Stimulated activated CD4-positive, alpha-beta T cell treated with anti-CD3 and anti-CD28 coated beads, Interleukin-15, amount 100 ng/mL, for 1 hour (primary cell): ENCODE measurements around the gene LHX3.

Experiments
- DNase-seq, 2 donors: peaks; one replicate each; pipeline ENCODE4 v3.0.0-alpha.2; 2020; ENCODE audit warnings: low read depth in 1 of 2, low spot score in 1 of 2

LHX3 gene

DNA sequence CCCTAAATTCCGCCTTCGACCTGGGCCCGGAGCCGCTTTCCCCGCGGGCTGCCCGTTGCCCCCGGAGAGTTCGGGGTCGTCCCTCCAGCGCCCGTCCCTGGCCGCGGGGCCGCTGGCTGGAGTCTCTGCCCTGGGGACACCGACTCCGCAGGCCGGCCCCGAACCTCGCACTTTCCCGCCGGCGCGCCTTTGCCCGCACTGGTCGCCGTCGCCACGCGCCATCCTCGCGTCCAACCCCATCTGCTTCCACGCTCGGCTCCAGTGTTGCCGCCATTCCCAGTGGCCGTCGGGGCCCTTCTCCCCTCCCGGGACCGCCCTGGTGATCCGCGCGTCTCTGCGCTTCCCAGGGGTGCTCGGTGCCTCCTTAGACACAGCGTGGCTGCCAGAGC lies 11.0 kb downstream of the LHX3 start:
- no peak for DNase-seq

DNA sequence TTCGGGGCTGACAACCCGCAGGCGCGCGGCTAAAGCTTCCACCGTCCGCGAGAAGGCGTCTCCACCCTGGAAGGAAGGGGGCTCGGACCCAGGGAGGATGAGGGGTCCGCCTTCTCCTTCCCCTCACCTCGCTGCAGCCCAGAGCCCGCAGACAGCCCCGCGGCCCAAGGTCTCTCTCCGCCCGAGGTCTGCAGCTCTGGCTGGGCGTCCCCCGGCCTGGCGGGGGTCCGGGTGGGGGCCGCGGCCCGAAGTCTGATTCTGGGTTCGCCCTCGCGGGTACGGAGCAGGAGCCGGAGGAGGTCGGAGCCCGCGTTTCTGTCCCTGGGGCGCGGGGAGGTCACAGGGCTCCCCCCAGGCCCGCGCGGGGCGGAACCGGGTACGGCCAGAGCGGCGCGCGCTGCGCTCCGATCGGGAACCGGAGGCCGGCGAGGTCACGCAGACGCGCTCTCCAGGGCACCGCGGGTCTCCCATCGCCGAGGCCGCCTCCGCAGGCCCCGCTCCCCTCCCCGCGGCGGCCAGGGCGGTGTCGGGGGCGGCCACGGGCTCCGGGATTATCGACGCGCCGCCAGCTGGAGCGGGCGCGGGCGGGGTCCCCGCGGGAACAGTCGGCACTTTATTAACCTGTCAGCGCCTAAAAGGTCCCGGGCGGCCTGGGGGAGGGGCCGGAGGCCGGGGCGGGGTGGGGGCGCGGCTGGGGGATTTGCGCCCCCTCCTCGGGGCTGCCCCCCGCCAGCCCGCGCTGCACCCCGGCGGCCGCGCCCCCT lies 11.6 kb downstream of the LHX3 start:
- DNase-seq, result no peak

DNA sequence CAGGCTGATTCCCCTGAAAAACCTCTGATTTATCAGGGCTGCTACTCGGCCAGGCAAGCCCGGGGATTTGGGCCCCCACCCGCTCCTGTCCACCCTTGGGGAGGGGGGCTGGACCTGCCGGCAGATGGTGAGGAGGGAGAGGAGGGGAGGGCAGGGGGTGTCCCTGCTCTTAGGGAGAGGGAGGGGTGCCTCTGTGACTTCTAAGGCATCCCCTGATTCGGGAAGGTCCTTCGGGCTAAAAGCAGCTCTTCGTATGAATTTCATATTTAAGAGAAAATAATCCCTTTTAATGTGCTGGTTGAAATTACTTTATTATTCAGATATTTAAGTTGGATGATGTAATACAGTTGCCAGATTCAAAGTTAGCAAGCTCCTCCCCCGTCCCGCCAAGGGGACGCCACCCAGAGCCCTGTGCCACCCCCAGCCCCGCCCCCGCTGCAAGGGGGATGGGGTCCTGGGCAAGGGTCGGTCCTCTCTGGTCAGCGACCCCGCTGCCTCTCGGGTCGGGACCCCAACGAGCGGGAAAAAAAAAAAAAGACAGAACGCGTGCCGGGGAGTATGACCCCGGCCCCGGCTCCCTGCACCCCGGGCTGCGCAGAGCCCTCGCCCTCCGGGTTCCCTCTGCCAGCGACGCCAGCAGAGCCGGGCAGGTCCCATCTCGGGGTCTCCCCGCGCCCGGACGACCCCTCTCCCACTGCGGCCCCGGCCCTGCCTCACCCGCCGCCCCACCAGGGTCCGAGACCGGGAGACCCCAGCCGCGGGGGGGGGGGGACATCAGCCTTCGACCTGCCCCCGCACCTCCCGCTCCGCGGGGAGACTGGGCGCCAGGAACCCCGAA lies 12.4 kb downstream of the LHX3 start:
- DNase-seq, result no peak

DNA sequence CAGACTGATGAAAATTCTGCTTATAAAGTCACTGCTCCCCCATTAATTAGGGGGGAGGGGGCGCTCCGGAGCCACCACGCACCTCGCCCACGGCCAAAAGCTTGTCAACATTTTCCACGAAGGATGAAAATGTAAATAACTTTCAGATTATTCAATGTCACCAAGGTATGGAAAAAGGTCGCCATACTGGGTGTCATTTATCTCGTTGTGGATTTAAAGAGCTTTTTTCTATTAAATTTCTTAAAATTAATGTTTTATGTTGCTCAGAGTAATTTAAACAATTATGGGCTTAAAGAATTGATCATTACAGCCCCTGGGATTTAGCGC lies 13.0 kb downstream of the LHX3 start:
- DNase-seq, result no peak

DNA sequence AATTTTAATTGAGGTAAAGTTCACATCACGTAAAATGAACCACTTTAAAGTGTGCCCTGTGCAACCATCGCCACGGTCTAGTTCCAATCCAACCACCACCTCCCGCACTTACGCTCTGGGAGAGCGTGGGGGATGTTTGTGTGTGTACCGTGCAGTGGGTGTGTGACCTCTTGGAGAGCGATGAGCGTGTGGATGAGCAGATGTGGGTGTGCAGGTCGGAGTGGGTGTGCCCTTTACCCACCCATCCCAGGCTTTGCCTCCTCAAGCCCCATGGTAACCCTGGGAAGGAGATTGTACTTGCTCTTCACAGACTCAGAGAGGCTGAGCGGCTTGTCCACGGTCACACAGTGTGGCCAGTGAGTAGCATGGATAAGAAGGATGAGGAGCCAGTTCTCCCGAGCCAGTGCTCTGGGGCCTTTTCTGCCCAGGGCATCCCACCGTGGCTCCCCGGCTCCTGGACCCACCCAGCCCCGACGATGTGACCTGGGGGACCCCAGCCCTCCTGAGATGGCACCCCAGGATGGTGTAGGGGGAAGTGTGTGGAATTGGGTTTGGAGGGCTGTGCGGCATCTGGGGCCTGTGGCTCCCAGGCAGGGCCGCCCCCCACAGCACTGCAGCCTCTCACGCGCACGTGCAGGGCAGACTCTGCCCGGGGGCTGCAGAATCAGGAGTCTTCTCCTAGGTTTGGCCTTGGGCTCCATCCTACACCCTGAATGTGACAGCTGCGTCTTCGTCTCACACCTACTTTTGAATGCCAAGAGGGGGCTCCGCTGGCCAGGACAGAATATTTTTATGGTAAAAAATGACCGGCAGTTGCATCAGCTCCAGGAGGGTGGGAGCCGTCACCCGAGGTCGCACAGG lies 13.6 kb downstream of the LHX3 start:
- no peak for DNase-seq

DNA sequence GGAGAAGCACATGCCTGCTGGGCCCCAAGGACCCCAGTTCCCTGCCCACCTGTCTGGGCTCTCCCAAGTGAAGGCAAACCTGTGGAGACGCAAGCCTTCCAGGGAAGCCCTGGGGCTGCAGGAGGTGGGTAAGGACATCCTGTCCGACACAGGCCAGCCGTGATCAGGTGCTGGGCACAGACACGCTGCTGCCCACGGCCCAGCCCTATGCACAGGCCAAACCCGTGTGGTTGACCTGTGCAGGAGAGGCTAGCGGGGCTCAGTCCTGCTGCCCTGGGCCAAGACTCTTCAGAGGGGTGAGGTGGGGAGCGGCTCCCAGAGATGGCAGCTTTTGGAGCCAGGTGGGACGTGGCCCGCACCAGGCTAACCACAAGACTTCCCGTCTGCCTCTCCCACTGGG lies 14.3 kb downstream of the LHX3 start:
- DNase-seq, result no peak

DNA sequence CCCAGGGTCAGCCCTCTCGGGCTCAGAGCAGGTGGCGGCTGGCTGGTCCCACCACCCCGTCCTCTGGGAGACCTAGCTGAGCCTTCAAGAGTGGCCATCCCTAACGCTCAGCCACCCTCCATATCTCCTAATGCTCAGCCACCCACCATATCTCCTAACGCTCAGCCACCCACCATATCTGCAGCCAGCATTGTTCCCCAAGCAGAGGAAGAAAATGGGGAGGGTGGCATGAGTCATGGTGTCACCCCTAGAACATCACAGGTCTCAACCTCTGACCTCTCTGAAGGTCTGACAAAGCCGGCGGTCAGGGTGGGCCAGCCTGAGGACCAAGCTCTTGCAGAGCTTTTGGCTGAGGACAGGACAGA lies 14.7 kb downstream of the LHX3 start:
- no peak for DNase-seq

DNA sequence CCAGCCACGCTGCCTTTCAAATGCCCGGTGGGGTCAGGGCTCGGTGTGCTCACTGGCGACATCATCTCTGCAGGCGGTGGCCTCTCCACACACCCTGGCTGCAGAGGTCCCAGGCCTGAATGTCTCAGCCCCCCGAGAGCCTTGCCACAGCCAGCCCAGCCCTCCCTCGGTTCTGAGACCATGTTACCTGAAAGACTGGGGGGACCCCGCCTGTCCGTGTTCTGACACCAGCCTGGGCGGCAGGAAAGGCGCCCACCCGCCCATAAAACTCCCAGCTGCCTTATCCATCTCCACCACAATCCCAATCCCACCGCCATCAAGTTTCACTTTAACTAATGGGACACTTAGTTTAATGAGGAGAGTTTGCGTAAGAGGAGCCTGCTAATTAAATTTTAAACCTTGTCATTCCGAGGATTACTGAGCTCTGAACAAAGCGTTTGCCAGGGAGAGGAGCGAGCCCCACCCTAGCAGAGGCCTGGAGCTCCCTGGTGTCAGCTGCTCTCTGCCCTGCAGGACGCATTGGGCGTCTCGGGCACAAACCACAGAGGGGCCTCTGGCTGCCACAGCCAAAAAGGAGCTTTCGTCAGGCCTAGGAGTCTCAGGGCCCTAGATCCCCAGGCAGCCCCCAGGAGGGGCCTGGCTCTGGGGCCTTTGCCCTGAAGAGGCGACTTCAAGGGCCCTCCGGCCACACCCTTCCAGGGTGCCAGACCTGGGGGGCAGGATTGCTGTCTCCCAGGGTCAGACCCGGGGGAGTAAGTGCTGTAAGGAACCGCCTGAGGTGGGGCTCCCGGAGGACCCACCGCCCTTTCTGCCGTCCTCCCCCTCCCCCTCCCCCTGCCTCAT lies 15.3 kb downstream of the LHX3 start:
- no peak for DNase-seq

DNA sequence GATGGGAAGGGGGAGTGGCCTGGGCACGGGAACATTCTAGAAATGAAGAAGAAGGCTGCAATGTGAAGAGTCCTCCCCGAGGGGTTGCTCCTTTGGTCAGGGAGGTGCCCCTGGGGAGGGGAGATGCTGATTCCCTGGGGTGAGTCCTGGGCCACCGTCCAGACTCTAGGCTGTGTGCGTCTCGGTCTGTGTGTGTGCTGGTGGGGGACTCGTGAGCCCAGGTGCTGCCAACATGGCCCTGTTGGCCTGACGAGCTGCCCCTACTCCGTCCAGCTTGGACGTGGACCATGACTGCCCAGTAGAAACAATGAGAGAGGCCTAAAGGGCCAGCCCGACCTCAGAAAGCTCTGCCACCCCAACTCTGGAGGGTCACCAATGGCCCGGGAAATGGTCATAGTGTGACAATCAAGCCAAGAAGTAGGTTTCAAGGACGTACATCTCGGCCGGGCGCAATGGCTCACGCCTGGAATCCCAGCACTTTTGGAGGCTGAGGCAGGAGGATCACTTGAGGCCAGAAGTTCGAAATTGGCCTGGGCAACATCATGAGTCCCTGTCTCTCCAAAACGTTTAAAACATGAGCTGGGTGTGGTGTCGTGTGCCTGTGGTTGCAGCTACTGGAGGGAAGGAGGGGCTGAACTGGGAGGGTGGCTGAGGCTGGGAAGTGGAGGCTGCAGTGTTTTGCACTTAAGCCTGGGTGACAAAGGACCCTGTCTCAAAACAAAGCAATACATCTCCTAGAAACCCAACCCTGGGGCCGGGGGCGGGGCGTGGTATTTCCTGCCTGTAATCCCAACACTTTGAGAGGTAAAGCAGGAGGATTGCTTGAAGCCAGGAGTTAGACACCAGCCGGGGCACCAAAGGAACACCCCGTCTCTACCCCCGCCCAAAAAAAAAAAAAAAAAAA lies 17.0 kb downstream of the LHX3 start:
- no peak for DNase-seq

DNA sequence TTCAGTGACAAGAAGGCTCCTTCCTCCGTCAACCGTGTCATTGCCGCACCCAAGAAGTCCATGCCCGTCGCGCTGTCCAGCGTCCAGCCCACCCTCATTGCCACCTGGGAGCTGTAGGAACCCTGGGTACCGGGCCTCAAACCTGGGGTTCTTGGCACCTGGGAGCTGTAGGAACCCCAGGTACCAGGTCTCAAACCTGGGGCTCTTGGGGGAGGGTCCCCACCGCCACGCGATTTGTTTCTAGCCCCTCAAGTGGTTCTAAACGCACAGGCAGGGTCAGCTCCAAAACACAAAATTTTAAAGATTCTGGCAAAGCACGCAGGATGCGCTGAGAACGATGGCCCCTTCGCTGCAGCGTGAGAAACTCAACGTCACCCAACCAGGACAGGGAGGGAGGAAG lies 17.7 kb downstream of the LHX3 start:
- no peak for DNase-seq

DNA sequence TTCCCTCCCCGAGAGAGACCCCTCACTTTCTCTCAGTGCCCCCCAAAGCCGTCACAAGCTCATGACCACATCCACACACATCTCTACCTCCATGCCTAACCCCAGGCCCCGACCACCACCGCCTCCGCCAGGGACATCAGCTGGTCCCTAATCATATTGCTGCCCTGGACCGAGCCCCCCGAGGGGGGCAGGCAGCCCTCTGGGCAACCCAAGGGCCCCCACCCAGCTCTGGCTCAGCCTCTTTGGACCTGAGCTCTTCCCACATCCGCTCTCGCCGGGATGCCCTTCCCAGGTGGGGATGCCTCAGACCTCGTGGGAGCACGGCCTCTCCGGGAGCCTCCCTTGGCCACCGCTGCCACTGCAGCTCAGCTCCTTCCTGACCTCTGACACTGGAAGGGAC lies 18.5 kb downstream of the LHX3 start:
- no peak for DNase-seq

DNA sequence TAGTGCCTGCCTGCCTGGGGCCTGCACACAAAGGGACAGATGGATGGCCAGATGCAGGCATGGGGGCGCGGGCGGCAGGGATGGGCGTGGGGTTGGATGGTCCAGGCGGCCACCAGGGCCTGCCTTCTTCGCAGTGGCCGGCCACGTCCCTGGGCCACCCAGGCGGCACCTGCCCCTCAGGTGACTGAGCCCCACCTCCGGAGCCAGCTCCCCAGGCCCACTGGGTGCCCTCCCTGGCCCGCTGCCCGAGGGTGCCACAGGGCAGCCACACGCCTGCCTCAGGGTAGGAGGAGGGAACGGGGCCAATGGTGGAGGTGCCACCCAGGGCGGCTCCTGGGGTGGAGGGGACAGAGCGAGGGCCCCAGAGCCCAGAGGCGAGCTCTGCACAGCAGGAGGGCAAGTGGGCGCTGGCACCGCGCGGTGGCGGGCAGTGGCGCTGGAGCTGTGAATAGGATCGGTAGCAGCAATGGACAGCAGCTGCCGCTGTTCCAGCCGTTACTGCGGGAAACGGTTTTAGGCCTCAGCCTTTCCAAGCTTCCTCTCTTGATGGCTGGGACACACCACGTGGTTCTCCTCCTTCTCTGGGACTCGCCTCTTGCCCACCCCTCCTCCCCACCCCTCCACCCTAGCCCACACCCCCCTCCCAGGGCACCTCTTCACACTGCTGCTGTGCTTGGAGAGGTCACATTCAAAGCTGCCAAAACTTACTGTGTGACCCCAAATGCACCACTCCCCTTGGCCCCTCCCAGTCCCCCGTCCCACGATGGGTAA lies 19.1 kb downstream of the LHX3 start:
- DNase-seq, result no peak

DNA sequence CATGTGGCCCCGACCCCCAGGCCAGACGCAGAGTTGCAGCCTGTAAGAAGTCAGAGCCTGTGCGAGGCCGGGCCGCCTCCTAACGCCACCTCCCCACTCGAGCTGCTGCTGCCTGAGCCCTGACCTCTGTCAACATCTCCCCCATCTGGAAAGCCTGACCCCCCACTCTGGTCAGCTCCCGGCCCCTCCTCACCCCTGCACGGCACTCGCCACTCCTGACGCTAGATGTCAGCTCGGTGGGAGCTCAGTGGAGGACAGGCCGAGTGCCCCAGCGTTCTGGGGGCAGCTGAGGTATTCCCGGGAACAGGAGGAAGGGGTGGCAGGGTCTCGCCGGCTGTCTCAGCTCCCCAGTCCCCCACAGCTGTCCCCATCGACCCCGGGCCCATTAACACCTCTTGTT lies 19.9 kb downstream of the LHX3 start:
- DNase-seq, result no peak

DNA sequence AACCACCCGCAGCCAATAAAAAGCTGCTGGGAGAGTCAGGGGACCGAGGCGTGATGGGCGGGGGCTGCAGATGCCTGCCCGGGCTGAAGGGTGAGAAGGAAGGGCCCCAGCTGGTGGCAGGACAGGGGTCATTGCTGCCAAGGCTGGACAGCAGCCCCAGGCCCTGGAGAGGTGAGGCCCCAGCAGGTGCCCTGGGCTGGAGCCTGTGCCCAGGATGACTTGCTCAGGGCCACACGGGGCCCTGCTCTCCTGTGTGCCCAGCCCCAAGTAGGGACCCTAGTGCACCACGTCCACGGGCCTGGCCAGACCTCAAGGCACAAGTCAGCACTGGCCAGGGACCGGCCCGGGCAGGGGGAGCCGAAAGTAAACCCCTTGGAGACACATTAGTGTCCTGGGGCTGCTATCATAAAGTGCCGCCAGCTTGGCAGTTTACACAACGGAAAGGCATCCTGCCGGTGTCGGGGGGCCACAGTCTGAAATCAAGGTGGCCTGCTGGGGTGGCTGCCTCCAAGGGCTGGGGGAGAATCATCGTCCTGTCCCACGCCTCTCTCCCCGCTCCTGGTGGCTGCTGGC lies 22.0 kb downstream of the LHX3 start:
- no peak for DNase-seq

DNA sequence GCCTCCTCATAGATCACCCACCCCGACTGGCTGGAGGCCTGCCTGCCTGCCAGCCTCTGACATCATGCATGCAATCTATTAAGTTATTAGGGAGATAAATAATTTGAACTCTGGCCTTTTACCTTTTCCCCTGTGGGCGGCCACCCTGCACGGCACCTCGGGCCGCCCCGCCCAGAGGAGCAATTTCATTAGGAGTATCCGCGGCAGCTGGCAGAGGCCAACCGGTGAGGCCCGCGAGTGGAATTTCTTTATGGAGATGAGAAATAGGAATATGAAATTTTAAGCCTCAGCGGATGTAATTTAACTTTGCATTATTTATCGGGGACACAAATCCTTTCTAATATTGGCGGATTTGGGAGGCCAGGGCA lies 22.5 kb downstream of the LHX3 start:
- no peak for DNase-seq

DNA sequence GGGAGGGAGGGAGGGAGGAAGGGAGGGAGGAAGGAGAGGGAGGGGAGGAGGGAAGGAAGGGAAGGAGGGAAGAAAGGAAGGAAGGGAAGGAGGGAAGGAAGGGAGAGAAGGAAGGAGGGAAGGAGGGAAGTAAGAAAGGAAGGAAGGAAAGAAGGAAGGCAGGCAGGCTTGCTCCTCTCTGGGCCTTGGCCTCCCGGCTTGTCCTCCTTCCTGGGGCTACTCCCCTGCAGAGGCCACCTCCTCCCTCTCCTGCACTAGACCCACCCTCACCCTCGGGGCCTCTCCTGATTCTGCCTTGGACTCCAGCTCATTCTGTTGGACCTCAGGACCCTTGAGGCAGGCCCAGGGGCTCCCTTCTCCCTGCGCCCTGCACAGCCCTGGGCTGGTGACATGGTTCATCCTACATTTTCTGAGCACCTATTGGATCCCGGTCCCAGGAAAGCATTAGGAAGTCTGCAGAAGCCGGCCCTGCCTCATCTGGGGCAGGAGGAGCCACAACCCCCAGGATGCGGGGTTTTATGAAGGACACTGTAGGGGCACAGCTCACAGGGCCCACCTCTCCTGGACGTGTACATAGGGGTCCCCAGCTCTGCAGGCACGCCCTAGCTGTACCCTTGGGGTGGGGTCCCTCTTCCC lies 23.0 kb downstream of the LHX3 start:
- DNase-seq, result no peak

DNA sequence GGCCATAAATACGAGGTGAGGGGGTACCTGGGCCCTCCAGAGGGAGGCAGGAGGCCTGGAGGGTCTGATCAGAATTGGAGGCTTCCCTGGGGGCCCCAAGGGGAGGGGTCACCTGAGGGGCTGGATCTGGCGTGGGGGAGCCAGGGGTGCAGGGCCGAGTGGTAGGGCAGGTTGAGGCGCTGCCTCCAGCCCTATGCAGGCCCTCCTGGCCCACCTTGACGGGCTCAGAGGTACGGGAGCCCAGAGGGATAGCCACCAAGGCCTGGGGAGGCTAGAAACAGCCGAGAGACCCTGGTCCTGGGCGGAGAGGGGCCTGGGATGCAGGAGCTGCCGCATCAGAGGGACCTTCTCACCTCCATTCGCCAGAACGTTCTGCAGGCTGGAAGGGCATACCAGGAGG lies 24.3 kb downstream of the LHX3 start:
- no peak for DNase-seq

DNA sequence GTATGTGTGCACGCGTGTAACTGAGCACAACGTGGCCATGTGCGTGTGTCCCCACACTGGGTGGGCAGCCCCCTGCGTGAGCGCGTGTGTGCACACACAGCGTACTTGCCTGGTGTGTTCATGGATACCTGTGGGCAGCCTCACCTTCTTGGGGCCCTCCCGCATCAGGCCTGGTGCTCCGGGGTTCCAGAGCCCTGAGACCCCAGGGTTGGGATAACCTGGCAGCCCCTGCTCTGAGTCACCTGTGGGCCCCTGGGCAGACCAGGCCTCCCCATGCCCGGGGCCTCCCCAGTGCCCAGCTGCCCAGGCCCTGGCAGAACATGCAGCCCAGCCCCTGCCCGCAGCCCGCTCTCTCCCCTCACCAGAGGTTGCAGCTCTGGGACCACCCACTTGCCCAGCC lies 25.2 kb downstream of the LHX3 start:
- no peak for DNase-seq
